Mammary epithelial cell (primary cell): ENCODE measurements around the gene MAT2B.

Experiments used
- CTCF ChIP-seq, 2 donors: IDR thresholded peaks in 1 of 2; conservative IDR thresholded peaks in 1 of 2; 2 replicates each; pipeline ENCODE4 v1.5.1; 2011 to 2012; ENCODE audit warnings: inconsistent platforms in 2 of 2, low read length in 2 of 2, mild to moderate bottlenecking in 2 of 2, control low read depth in 1 of 2, low read depth in 1 of 2; ENCODE audit not compliant: insufficient read depth in 1 of 2; ENCODE audit errors: extremely low read depth in 1 of 2
- EZH2 ChIP-seq: IDR thresholded peaks from 2 replicates; pipeline ENCODE4 v1.6.1; 2012; ENCODE audit warnings: low read length, inconsistent platforms, borderline replicate concordance

GRCh38 chr5:163565931-163566608 lies 60.7 kb downstream of the MAT2B start:
- TF ChIP-seq CTCF (conservative IDR thresholded peaks at IDR 0.05 in 1 of 2, IDR thresholded peaks at IDR 0.05 in 1 of 2; ENCODE audit: extremely low read depth in 1 of 2, insufficient read depth in 1 of 2, low read depth in 1 of 2, low read length in 2 of 2) = no peak
- peak; percentile 45 for TF ChIP-seq EZH2
